NCI-H1417 treated with DMSO at 0.1 percent for 48 hours (cell line): ENCODE measurements around the gene ANXA6.
"Not testable (repeated sequence)": the region's sequence is repeated elsewhere in the genome, so short reads cannot be mapped to it uniquely, and the experiment has no call there.

Experiments used
- DNase-seq: peaks from one replicate; lab custom pipeline; 2025; lab: John Stamatoyannopoulos, UW

ANXA6 gene

DNA sequence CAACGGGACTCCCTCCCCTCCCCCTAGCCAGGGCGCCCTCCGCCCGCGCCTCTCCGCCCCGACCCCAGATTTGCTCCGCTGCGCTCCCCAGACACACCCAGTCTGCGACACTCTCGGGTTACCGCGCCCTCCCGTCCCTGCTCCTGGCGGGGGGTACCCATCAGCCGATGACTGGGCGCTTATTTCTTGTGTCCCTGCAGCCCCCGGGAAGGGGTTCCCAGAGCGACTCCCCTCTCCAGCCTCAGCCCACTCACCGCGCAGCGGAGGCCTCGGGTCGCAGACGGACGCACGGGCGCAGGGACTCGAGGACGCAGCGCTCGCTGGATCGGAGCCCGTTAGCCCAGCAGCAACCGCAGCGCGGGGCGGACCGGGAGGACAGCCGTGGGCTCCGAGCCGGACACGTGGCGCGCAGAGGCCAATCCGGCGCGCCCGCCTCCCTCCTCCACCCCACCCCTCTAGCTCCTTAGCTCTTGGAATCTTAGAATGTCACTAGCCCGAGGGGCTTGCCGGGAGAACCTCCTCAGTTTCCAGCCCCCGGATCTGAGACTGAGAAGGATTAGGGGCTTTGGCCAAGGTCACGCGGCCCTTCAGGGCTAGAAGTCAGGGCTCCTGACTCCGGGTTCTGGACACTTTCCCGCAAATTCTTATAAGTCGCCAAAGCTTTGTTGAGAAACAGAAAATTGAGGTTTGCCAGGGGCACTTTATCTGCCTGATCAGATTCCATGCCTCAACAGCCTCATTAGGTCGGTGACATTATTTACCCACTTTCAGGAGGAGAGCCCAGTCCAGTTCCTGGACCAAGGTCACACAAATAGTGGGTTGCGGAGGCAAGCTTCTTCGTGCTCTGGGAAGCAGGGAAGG lies at the start of gene ANXA6:
TSS of gene ANXA6 (minus strand) at position 354 of the 861 bp plus-strand sequence. CDS start 9,878 bp downstream, outside the sequence.
- no peak for DNase-seq

DNA sequence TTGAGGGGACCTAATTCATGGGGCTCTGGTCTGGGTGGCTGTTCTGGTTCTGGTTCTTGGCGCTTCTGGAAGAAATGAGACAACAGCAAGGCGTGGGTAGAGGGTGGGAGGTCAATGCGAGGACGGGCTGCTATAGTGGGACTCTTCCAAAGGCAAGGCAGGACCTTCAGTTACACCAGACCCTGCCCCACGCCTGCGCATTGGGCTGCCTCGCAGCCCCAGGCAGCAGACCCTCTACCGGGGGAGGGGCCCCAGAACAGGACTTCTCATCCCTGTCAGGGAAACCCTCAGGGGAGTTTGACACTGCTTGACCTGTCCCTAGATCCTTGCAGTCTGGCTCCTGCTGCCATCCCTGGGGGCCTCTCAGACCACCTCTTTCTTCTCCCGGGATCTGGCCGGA lies 47.8 kb upstream of the ANXA6 start:
- no peak for DNase-seq

DNA sequence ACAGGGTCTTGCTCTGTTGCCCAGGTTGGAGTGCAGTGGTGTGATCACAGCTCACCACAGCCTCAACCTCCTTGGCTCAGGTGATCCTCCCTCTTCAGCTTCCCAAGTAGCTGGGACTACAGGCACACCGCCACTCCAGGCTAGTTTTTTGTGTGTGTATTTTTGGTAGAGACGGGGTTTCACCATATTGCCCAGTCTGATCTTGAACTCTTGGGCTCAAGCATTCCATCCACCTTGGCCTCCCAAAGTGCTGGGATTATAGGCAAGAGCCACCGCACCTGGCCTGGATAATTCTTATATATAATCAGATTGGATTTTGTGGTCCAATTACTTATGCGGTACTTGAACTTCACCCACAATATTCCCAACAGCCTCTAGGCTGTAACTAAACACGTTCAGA lies 46.5 kb upstream of the ANXA6 start:
- no peak for DNase-seq

DNA sequence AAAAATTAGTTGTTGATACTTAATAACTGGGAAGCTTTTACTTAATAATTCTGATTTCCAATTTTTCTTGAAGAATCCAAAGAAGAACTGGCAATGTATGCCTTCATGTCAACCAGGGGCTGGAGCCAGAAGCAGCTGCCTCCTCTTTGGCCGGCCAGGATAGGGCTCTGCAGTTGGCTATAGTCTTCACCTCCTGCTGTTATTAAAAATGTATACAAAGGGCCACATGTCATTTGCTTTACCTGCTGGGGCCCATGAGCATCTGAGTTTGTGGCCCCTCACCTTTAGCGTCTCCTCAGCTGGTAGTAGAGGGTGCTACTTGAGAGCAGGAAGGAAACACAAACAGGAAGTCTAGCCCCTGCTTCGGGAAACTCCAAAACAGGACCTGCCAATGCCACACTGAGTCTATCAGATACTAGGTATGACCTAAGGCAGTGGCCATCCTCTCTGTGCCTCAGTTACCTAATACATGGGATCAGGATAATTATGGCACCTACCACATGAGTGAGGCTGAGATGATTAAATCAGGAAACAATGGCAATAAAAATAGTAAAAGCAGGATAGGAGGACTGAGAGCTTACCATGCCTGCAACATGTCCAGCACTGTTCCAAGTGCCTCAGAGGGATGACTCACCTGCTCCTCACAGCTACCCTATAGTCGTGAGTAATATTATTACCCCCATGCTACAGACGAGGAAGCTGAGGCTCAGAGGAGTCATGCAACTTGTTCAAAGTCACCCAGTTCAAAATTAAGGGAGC lies 45.0 kb upstream of the ANXA6 start:
- DNase-seq, result no peak

DNA sequence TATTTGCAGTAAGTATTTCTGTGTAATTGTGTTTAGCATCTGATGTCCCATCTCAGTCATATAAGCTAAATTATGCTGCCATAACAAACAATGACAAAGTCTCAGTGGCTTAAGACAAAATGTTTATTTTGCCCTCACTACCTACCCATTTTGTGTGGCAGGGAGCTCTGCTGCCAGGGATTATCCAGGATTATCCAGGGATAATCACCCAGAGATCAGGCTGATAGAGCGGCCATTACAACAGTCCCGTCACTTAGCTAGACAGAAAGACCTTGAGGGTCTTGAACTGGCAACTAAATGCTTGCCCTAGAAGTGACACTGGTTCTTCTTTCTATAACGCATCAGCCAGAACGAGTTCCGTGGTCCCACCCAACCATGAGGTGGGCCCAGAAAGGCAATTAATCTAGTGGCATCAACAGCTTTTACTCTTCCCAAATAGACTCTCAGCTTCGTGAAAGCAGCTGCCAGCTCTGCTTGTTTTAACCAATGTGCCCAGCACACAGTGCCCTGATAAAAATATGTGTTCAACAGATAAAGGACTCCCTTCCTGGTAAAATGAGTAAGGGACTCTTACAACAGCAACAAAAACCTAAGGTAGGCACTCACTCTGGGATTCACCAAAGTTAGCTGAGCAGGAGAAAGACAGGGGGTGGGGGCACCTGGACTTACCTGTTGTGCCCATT lies 43.5 kb upstream of the ANXA6 start:
- DNase-seq, result no peak

DNA sequence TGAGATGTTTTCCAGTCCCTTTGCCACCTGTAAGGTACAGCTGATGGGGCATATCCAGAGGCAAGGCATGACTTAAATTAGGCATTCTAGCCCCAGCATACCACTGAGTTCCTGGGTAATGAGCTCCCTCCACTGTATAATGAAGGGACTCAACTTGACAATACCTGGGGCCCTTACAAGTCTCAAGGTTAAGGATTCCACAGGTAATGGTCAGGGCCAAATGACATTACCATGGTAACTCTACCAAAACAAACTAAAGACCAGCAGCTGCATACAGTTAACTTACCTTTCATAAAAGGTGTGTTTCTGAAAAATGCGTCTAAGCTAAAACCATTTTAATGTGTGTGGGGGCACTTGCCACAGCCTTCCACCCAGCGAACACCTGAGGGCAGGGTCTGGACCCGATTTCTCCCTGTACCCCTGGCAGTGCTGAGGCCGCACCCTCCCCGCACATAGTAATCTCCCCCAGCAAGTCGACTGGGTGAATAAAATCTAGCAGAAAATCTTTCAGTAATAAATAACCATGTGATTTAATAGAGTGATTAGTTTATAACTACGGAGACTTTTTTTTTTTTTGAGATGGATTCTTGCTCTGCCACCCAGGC lies 42.1 kb upstream of the ANXA6 start:
- DNase-seq, result no peak

DNA sequence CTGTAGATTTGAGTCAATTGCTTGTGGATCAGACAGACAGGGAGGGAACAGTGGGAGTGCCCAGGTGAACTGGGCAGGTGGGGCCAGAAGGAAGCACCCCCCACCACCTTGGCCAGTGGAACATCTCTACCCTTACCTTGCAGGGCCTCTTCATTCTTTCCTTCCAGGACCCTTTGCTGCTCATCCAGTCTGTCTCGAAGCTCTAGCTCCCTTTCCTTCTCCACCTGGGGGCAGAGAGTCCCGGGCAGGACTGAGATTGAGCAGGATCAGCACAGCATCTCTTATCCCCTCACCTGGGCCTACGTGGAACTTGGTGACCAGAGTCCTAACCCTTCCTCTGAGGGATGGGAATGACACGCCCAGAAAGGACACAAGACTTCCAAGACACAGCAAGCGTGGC lies 41.3 kb upstream of the ANXA6 start:
- DNase-seq, result no peak

DNA sequence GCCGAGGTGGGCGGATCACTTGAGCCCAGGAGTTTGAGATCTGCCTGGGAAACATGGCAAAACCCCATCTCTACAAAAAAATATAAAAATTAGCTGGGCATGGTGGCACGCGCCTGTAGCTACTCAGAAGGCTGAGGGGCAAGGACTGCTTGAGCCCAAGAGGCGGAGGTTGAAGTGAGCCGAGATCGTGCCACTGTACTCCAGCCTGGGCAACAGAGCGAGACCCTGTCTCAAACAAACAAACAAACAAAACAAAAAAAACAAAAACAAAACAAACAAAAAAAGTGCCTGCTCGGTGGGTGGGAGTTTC lies 39.7 kb upstream of the ANXA6 start:
- DNase-seq, result not testable (repeated sequence)

DNA sequence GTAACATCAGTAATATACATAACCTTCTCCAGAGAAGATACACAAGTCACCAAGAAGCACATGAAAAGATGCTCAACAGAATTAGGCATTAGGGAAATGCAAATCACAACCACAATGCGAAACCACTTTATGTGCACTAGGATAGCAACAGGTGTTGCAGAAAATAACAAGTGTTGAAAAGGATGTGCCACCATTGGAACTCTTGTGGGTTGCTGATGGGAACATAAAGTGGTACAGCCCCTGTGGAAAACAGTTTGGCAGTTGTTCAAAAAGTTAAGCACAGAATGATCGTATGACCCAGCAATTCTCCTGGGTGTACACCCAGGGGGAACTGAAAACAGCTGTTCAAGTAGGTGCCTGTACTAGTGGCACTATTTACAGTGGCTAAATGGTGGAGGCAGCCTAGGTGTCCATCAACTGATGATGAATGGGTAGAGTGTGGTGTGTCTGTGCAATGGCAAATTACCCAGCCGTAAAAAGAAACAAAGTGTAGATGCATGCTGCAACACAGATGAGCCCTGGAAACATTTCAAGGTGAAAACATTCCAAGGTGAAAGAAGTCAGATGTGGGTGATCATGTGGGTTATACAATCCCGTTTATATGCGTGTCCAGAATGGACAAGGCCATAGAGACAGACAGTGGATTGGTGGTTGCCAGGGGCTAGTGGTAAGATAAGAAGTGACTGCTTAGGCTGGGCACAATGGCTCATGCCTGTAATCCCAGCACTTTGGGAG lies 39.1 kb upstream of the ANXA6 start:
- no peak for DNase-seq

DNA sequence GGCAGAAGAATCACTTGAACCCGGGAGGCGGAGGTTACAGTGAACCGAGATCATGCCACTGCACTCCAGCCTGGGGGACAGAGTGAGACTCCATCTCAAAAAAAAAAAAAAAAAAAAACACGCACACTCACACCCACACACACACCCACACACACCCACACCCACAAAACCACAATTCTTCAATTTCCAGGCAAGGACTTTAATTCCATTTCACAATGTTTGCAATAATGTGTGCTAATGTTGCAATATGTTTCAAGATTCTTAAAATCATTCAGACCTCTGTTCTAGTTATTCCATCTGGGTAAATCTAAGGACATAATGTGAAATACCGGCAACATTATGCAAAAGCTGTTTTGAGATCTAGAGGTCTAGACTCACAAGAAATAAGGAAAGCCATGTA lies 38.0 kb upstream of the ANXA6 start:
- DNase-seq, result no peak

DNA sequence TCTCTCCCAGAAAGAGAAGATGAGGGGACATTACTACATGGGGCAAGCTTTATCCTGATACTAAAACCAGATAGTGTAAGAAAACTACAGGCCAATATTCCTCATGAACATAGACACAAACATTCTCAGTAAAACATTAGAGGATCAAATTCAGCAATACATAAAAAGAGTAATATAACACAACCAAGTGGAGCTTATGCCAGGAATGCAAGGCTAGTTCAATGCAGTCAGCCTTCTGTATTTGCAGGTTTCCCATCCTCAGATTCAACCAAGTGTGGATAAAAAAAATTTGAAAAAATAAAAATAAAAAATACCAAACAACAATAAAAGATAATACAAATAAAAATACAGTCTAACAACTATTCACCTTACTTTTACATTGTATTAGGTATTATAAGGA lies 35.0 kb upstream of the ANXA6 start:
- DNase-seq, result no peak

DNA sequence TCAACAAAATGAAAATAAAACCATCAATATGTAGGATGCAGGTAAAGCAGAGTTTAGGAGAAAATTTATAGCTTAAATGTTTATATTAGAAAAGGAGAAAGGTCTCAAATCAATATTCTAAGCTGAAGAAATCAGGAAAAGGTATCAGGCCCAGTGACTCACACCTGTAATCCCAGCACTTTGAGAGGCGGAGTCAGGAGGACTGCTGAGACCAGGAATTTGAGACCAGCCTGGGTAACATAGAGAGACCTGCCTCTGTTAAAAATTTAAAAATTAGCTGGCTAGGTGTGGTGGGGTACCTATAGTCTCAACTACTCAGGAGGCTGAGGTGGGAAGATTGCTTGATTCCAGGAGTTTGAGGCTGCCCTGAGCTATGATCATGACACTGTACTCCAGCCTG lies 34.1 kb upstream of the ANXA6 start:
- no peak for DNase-seq

DNA sequence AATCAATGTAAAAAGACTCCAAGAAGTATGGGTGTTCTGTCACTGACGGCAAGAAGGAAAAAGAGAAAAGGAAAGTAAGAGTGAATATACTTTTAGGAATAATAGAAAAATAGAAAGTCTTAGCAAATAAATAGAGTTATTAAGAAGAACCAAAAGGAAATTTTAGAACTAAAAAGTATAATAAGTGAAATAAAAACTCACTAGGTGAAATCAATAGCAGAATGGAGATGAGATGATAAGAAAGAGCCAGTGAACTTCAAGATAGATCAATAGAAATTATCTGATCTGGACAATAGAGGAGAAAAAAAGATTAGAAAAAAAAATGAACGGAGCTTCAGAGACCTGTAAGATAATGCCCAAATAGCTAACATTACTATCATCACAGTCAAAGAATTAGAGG lies 31.6 kb upstream of the ANXA6 start:
- no peak for DNase-seq

DNA sequence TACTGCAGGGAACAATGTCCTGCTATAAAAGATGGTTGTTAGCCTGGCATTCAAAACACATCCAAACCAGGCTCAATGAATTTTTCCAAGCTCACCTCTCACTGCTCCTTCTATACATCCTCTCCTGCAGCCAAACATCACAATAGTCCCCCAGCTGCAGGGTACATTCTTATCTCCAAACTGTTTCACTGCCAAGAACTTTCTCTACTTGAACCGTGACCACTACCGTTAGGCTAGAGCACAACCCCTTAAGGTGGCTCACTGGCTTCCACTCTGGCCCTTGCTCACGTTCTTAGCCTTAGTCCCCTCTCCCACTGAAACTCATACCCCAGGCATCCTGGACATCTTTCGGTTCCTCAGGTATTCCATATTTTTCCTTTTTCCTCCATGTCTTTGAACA lies 29.0 kb upstream of the ANXA6 start:
- DNase-seq, result no peak

DNA sequence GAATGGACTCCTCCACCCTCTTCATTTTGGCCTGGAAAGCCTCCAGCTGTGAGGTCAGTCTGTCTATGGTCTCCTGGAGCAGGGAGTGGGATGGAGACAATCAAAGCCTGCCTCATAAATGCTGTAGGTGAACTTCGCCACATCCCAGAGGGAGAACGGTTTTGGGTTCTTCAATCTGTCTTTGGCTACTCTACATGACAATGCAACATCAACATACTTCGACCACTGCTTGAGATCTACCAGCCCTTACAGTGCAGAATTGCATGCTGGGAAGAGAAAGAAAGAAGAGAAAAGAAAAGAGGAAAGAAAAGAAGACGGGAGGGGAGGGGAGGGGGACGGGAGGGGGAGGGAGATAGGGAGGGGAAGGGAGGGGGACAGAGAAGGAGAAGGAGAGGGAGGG lies 28.5 kb upstream of the ANXA6 start:
- DNase-seq, result no peak

DNA sequence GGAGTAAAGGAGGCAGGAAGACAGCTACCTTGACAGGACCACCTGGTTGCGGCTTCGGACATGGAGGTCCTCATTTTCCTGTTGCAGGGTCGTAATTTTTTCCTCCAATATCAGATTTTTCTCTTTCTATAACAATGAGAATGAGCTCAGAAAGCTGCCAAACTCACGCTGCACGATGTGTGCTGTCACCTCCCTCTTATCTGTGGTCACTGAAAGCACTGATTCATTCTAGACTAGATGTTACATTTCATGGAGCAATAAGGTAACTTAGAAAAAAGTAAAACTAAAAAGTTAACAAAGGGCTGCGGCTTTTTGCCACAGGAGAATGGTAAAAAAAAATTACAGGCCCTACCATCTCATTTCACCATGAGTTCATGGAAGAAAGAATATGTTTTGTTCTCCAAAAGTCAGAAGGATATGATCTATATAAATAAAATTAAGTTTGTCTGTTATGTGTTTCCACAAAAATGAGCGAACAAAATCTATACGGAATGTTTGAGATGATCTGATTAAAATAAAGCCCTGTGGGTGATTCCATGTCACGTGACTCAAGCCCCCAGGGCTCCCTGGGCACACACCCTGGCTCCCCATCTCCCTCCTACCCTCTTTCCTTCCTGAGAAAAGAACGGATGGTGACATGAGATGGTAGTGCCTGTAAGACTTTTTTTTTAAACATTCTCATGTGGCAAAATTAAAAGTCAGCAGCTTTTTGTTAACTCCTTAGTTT lies 26.9 kb upstream of the ANXA6 start:
- DNase-seq, result no peak

DNA sequence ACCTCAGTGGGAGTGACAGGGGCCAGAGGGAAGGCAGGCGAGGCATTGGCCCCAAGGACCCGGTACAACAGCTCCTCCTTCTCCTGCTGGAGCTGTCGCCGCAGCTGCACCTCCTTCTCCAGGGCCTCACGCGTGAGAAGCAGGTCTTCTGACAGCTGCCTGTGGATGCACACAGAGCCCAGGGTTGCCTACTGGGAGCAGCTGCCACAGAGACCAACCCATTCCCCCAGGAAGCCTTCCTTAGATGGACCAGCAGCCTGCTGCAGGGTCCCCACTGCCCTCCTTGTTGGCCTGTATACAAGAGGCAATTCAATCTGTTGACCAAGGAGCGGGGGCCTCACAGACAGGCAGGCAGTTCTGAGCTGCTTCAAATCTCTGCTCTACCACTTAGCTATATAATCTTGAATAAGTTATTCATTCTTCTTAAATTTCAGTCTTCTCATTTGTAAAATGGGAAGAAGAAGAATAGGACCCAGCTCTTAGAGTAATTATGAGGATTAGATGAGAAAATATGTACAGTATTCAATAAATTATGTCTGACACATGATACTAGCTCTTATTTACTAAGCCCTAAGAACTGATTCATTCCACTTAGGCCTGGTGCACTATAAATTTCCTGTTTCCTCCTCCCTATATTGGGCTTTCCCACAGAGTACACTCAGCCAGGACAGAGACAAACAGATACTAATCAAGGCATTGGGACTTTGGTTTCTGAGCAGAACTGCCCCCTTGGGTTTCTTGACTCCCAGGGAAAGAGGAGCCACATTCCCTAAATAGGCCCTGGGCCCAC lies 26.1 kb upstream of the ANXA6 start:
- no peak for DNase-seq

DNA sequence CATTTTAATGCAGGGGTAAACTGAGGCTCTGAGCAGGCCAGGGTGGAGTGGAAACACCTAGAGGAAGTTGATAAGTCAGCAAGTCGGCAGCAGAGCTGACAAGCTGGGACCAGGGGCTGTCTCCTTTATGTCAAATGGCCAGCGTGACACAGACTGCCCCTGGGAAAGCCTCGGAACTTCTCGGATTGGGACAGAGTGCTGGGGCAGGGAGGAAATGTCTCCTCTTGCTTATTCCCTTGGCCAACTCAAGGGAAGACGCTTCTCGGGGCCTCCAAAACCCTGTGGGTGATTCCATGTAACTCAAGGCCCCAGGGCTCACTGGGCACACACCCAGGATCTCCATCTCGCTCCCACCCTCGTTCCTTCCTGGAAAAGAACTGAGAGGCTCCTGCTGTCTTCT lies 25.4 kb upstream of the ANXA6 start:
- DNase-seq, result no peak

DNA sequence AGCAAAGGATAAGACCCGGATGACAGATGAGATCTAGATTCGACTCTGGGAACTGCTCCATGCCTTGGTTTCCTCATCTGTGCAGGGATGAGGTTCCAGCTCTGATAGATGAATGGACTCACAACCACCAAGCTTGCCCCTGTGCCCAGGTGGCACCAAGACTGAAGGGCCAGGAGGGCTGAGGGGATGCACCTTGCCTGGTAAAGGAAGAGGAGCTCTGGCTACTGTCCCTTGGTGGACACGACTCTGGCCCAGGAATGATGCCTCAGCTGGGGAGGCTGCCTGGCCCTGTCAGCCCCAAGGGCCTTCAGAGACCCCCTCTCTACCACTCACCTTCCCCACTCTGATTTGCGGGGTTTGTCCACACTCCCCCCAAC lies 24.9 kb upstream of the ANXA6 start:
- DNase-seq, result no peak

DNA sequence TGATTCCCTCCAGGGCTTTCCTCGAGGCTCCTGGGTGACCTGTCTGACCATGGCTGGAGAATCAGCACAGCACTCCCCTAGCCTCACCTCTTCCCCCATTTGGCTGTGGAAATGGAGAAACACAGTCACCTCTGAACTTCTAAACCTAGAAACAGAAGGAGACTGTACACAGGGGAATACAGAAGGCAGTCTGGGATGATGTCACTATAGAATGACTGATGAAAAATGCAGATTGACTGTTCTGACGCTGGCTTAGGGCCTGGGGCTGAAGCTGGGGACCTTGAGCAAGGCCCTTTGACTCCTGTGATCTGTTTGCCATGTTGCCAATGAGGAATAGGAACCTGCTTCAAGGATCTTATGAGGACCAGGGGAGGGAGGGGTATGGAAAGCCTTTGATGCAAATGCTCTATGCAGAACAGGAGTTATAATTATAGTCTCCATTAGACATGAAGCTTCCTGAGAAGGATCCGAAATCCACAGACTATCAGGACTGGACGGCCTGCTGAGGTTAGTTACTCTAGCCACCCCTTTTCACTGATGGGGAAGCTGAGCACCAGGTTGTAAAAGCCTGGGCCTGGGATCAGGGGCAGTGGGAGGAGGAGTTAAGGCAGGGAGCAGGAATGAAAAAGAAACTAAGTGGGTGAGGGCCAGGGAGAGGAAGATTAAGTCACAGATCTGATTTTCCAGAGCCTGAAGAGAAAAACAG lies 24.4 kb upstream of the ANXA6 start:
- DNase-seq, result no peak
